LHCN-M2 (cell line): ENCODE results near the gene SLC2A5. TPM values are rescaled to one million over a fixed set of nuclear protein-coding genes. Genes with fewer than 3 reads are reported as not detected.

Experiments
- DNase-seq: peaks from one replicate; pipeline ENCODE4 v3.0.0-alpha.2; 2012; ENCODE audit warnings: low read depth
- total RNA-seq: library from RNA; depleted of rRNA; stranded (reverse); fragments of >200 nt; gene quantifications from 2 replicates; pipeline ENCODE4 v1.2.3, GENCODE V29; 2014

The SLC2A5 gene
- total RNA-seq, 1 experiment from 2014 or later, result 0.57 TPM

DNA sequence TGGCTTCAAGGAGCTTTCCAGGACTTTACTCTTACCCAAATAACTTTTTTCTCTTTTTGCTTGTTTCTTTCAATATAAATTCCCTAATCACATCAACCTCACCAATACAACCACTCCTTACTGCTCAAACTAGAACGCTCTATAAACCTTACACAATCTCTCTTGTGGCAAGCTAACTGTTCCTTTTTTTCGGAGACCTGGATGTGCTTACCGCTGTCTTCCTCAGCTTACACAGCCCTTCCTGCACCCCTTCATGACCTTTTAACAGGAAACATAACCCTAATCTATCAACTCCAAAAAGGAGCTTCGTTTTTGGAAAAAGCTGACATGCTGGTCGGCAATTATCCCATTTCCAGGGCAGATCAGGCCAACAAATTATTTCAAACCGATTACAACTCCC is 24.1 kb upstream of the SLC2A5 start:
- DNase-seq, result no peak

DNA sequence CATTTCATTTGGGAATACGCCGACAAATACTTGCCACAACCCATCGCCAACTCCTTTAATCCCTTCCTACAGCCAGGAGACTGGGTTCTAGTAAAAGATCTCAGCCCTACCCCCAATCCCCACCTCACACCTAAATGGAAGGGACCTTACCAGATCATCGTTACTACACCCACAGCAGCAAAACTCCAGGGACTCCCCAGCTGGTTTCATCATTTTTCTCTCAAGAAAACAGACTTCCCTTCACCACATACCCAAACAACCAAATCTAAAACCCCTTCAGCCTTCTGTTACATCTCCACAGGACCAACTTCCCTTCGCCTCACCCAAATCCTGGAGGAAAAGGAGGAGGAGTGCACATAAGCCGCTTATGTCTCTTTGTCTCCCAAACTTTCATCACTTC is 23.7 kb upstream of the SLC2A5 start:
- no peak for DNase-seq

DNA sequence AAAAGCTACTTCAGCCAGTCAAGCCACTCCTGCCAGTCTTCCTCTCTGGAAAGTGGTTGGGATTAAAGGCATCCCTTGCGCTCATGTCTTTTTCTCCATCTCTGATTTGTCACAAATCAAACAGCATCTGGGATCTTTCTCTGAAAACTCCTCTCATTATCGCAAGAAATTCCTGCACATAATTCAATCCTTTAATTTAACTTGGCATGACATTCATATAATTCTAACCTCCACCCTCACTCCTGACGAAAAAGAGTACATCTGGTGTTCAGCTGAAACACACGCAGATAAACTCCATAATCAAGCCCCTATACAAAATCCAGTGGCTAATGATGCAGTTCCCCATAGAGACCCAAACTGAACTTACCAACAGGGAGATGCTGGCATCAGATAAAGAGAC is 19.4 kb upstream of the SLC2A5 start:
- no peak for DNase-seq

DNA sequence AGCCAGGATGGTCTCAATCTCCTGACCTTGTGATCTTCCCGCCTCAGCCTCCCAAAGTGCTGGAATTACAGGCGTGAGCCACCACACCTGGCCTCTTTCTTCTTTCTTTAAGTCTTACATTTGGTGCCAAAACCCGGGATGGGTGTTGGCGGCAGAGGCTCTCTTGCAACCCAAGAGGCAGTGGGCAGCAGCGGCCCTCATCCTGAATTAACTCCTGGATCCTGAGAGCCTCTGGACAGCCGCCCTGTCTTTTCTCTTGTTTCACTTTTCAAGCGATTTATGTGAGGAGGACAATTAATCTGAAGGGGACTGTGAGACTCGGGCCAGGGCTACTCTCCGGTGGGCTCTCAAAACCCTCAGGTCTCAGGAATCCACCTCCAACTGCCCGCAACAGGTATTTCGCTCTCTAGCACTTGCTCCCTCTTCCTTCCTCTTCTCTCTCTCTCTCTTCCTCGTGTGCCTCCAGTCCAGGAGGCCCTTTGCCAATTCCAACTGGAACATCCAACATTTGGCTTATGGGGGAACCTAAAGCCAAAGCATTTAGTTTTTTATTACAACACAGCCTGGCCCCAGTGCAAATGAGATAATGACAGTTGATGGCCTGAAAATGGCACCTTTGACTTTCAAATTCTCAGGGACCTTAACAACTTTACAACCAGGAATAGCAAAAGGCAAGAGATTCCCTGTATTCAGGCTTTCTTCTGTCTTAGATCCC is 18.1 kb upstream of the SLC2A5 start:
- DNase-seq, result no peak

DNA sequence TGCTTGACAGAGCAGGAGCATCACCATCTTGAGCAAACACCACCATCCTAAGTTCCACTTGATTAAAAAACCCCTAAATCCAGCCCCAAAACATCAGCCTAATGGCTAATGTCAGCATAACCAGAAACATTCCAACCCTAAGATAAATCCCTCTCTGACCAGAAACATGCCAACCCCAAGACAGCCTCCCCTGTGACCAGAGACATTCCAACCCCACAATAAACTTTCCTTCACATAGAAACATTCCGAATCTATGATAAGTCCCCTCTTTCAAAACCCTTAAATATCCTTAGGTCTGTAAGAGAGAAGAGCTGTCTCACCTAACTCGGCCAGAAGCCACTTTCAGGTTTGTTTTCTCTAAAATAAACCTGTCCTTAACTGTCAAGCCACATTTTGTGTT is 17.4 kb upstream of the SLC2A5 start:
- DNase-seq, result no peak

DNA sequence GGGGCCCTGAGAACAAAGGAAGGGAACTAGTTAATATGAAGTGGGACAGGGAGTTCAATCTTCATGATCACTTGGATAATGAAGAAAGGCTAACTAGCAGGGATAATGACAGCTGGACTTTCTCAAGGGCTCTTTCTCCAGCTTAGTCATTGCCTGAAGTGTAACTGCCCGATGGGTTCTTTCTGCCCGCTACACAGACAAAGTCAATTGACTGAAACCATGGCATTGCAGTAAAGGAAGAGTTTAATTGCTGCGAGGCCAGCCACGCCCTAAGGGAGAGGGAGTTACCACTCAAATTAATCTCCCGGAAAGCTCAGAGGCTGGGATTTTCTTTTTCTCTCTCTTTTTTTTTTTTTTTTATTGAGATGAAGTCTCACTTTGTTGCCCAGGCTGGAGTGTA is 16.6 kb upstream of the SLC2A5 start:
- no peak for DNase-seq

DNA sequence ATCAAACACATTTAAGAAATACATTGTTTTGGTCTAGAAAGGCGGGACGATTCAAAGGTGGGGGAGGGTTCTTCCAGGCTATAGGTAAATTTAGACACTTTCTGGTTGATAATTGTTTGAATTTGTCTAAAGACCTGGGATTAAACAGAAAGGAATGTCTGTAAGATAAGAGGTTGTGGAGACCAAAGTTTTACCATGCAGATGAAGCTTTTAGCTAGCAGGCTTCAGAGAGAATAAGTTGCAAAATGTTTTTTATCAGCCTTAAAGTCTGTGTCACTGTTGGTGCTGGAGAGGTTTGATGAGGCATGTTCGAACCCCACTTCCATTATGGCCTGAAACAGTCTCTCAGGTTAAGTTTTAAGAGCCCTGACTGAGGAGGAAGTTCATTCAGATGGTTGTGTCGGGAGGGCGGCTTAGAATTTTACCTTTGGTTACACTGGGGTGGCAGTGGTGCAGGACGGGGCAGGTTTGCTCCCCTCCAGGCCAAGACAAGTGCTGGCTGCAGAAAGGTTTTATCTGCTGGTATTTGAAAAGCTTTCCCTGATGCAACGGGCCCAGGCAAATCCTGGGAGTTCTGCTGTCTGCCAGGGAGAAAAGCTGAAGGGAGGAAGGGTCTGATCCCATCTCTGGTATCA is 16.0 kb upstream of the SLC2A5 start:
- DNase-seq, result no peak

DNA sequence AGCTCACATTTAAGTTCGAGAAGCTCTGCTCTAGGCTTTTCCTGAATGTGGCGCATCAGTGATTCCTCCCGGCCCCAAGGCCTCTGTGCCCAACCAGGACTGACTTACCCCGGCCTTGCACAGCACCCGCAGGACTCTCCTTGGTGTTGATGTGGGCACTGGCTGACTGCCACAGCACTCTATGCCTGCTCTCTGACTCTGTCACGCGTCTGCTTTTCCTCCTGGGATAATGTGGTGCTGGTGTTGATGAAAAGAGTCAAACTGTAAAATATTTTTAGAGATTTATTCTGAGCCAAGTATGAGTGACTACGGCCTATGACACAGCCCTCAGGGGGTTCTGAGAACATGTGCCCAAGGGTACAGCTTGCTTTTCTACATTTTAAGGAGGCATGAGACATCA is 15.5 kb upstream of the SLC2A5 start:
- peak; percentile 70 for DNase-seq

DNA sequence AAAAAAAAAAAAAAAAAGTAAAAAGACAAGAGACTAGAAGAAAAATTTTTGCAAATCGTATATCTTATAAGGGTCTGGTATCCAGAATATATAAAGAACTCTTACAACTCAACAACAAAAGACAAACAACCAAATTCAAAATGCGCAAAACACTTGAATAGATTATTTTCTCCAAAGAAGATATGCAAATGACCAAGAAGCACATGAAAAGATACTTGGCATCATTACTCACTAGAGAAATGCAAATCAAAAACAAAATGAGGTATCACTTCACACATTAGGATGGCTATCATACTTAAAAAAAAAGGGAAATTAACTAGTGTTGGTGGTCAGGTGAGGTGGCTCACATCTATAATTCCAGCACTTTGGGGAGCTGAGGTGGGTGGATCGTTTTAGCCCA is 12.0 kb upstream of the SLC2A5 start:
- no peak for DNase-seq

DNA sequence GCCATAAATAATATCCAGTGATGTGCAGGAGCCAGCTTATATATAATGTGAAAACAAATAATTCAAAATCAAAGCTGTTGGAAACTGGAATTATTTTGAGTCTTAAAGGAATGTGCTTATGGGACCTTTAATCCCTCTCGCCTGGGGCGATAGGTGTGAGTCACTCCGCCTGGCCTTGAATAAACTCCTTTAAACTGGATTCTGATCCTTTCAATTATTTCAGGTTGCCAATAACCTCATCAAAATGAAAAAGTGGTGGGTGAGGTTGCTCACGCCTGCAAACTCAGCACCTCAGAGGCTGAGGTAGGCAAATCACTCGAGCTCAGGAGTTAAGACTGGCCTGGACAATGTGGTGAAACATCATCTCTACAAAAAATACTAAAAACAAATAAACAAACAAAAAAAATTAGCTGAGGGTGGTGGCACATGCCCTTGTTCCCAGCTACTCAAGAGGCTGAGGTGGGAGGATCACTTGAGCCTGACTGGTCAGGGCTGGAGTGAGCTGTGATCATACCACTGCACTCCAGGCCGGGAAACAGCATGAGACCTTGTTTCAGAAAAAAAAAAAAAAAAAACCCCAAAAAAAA is 11.4 kb upstream of the SLC2A5 start:
- peak; percentile 25 for DNase-seq

DNA sequence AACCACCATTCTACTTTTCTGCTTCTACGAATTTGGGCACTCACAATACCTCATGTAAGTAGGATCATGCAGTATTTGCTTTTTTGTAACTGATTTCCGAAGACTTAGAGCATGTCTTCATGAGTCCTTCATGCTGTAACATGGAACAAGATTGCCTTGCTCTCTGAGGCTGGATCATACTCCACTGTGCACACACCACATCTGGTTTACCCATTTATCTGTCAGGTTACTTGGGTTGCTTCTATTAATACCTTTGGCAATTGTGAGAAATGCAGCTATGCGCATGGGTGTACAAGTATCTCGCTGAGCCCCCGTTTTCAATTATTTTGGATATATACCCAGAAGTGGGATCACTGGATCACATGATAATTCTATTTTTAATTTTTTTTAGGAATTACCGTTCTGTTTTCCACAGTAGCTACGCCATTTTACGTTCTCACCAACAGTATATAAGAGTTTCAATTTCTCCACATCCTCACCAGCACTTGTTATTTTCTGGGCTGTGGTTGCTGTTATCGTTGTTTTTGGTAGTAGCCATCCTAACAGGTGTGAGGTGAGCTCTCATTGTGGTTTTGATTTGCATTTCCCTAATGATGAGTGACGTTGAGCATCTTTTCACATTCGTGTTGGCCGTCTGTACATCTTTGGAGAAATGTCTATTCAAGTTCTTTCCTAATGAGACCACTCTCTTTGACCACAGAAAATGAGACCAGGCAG is 10.7 kb upstream of the SLC2A5 start:
- DNase-seq, result no peak

DNA sequence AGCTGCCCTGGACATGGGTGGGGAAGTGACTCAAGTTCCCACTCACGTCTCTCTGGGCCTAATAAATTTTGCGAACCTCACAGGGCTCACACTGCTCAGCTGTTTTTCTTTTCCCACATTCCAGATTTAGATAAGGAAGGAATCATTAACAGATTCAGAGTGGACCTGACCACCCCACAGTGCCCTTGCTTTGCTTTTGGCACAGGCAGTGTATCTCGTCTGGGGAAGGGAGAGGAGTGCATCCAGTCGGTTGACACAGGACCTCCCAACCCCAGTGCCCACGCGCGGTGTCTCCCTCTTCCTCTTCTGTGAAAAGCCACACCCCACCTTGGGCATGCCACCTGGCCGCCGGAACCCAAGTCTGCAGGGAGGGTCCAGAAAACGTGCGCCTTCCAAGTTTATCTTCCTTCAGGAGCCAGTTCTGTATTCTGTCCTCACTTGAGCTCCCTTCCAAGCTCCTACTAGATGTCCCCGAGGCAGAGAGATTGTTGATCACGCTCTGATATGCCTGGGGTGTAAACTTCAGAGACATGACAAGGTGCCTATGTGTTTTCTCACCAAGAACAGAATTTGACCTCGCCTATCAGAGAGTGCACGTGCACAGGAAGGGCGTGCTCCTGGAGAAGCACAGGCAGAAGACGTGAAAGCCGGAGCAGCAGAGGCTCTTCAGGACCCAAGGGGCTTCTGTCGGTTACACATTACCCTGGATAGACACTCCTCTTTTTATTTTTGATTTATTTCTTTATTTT is 9.5 kb upstream of the SLC2A5 start:
- DNase-seq, result peak; percentile 48

DNA sequence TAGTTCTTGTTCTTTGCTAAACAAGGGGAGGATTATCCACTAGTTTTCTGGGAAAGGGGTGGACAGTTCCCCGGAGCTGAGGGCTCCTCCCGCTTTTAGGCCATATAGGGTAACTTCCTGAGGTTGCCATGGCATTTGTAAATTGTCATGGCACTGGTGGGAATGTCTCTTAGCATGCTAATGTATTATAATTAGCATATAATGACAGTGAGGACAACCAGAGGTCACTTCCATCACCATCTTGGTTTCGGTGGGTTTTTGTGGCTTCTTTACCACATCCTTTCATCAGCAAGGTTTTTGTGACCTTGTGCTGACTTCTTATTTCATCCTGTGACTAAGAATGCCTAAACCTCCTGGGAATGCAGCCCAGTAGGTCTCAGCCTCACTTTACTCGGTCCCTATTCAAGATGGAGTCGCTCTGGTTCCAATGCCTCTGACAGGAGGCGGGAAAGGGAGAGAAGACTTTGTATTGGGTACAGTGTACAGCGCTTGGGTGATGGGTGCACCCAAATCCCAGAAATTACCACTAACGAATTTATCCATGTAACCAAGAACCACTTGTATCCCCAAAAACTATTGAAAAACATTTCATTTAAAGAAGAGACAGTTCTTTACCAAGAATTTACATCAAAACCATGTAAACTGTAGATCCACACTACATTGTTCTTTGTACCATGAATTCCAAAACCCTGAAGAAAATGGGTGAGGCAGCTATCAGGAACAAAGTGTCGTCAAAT is 8.7 kb upstream of the SLC2A5 start:
- peak; percentile 77 for DNase-seq

DNA sequence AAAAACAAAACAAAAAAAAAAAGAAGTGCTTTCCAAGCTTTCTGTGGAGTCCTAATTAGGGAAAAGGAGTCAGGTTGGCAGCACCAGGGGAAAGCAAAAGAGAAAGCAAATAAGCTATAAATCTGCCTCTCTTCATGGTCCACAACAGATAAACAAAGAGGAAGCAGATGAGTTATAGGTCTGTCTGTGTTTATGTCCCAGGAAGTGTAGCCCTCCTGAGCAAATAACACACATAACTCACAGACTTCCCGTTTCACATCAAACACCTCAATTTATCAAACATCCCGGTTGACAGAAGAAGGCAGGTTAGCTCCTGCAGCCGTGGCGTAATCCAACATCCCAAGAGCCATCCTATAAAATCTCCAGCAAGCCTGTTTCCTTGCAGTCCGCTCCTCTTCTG is 5.6 kb upstream of the SLC2A5 start:
- DNase-seq, result no peak

DNA sequence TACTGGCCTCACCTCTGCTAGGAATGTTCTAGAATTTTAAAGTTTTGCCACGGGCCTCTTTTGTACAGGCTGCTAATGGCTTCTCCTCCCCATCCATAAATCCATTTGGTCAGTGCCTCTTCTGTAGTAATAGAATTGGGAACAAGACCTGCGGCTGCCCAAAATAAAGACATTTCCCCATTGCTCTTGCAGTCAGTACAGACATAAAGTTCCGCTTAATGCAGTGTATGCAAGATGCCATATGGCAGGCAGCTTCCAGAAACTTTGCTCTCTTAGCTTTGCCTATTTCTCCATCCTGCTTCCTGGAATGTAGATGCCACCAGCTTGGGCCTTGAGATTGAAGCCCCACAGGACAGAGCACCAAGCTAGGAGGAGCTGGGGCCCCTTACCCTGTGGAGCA is 3.7 kb upstream of the SLC2A5 start:
- DNase-seq, result no peak

DNA sequence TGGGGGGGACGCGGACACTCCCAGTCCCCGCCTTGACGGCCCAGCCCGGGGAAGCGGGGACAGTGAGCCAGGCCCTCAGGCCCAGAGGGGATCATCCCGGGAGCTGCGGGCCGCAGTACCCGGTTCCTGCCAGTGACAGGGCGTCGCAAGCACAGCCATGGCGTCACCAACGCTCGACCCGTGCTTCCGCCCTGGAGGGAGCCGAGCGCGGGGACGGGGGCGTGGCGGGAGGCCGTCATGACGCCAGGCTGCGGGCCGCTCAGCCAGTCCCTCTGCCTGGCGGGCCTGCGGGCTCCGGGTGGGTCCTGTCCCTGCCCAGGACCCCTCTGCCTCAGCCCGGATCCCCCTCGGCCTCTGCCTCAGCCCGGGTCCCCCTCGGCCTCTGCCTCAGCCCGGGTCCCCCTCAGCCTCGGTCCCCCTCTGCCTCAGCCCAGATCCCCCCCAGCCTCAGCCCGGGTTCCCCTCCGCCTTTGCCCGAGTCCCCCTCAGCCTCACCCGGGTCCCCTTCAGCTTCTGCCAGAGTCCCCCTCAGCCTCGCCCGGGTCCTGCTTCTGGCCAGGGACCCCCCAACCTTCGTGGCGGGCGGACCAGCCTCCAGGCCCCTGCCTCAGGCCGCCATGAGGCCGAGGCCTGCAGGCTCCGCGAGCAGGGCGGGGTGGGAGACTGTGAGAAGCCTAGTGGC is 2.3 kb upstream of the SLC2A5 start:
- DNase-seq, result no peak

DNA sequence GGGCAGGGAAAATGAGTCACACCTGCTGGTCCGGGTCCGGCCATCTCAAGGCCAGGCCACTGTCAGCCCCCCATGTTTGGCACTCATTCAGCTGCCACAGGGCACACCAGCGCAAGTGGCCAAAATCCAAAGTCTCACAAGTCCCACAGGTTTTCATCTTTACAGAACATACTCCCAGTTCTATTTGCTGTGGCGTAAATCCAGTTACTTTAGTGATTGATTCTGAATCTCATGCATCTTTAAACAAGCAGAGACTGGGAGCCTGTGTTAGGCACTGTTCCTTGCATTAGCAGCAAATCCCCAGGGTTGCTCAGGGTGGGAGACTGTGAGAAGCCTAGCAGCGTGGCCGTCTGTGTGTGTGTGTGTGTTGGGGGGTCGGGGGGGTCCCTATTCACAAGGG is 1.1 kb upstream of the SLC2A5 start:
- no peak for DNase-seq

DNA sequence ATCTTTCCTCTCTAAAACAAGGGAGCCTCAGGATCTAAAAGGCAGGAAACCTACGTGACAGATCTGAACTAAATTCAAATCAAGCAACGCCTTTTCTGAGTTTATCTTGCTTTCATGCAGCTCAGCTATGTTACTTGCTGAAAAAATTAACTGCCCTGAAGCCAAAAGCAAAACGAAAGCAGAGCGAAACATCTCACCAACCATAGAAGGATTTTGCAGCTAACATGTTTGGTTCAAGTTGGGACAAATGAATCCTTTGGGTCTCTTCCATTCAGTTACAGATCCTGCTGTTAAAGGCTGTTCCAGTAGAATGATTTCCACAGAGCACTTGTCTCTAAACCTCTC is 482 bp downstream of the SLC2A5 start:
- DNase-seq, result no peak

DNA sequence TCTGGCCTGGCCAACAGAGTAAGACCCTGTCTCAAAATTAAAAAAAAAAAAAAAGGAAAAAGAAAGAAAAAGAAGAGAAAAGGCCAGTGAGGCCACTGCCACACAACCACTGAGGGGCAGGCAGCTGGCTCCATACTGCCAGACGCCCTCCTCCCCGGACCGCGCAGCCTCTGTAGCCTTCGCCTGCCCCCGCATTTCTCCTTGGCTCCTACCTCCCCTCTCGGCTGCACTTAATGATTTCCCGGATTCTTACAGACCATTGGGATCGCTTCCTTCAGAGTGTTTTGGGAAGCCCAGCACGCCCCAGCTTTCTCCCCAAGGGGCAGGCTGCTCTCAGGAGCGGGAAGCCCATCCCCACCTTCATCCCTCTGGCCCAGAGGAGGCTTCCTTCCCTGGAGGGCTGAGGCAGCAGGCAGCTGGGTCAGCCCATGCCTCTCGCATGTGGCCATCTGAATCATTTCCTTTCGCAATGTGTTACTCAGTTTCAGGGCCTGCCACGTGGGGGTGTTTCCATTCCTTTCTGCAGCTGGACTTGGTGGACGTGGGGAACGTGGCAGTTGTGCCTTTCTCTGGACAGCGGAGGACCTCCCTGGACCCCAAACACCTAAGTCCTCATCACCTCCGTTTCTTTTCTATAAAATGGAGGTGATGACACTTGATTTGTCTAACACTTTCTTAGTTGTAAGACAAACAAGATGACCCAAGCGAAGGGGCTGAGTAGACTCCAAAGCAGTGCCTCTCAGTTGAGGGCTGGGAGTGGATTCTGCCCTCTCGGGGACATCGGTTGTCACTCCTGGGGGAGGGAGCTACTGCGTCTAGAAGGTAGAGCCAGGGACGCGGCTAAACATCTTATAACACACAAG is 2.3 kb downstream of the SLC2A5 start:
- peak; percentile 58 for DNase-seq
